ENCODE results near the gene TSR3. TPM values are rescaled to one million over a fixed set of nuclear protein-coding genes. Genes with fewer than 3 reads are reported as not detected.

TSR3 gene
- total RNA-seq, 6 experiments from 2014 or later = 73.7 to 84.6 (median 78.1) TPM

- peaks cover 6% of the 10 kb centered on the region; the same call in 1 of the 2 replicates for H3K4me1 Mint-ChIP-seq (ENCODE audit: low read depth)
- H3K4me3 Mint-ChIP-seq = no peak overlapping the region
- no peak for DNase-seq
- TF ChIP-seq CTCF (IDR thresholded peaks at IDR 0.05) = no peak
- H3K36me3 Mint-ChIP-seq (ENCODE audit: low read depth) = no peaks in the 10 kb centered on the region
- peaks cover 17% of the 10 kb centered on the region for H3K27me3 Mint-ChIP-seq (ENCODE audit: insufficient read depth)
- no peak overlapping the region for H3K27ac Mint-ChIP-seq
- H3K9me3 Mint-ChIP-seq = no peaks in the 10 kb centered on the region
These were observed 16.3 kb downstream of the TSR3 start for GRCh38 chr16:1335211-1335971.

GRCh38 chr16:1334739-1335138 lies 16.9 kb downstream of the TSR3 start:
- no peak overlapping the region for H3K4me3 Mint-ChIP-seq
- H3K9me3 Mint-ChIP-seq = no peaks in the 10 kb centered on the region
- H3K4me1 Mint-ChIP-seq (ENCODE audit: low read depth) = peaks cover 6% of the 10 kb centered on the region; the same call in 1 of the 2 replicates
- no peak overlapping the region for H3K27ac Mint-ChIP-seq
- no peak for TF ChIP-seq CTCF (IDR thresholded peaks at IDR 0.05)
- DNase-seq = no peak
- H3K27me3 Mint-ChIP-seq (ENCODE audit: insufficient read depth) = peaks cover 17% of the 10 kb centered on the region
- H3K36me3 Mint-ChIP-seq (ENCODE audit: low read depth) = no peaks in the 10 kb centered on the region

- Mint-ChIP-seq H3K36me3 (ENCODE audit: low read depth) (no peaks in the 10 kb centered on the region), H3K27me3 (ENCODE audit: insufficient read depth) (peaks cover 17% of the 10 kb centered on the region), H3K9me3 (no peaks in the 10 kb centered on the region), H3K27ac (no peak overlapping the region), H3K4me1 (ENCODE audit: low read depth) (peaks cover 6% of the 10 kb centered on the region; the same call in 1 of the 2 replicates), H3K4me3 (no peak overlapping the region)
- no peak for DNase-seq
- TF ChIP-seq CTCF (IDR thresholded peaks at IDR 0.05) = no peak
These were observed 17.6 kb downstream of the TSR3 start for GRCh38 chr16:1333854-1334700.

GRCh38 chr16:1333149-1333812 lies 18.4 kb downstream of the TSR3 start, which contains the start of gene BAIAP3:
Gene BAIAP3 (plus strand): TSS chr16:1333645. CDS start chr16:1338550, 4,905 bp downstream.
- no peak for DNase-seq
- H3K27ac Mint-ChIP-seq = no peak within 1 kb of the TSS

More at GRCh38 chr16:1333149-1333812, 18.4 kb downstream of the TSR3 start, which contains the start of gene BAIAP3:
- Mint-ChIP-seq H3K9me3 (no peaks in the 10 kb centered on the region), H3K36me3 (ENCODE audit: low read depth) (no peaks in the 10 kb centered on the region), H3K4me1 (ENCODE audit: low read depth) (peaks cover 6% of the 10 kb centered on the region; the same call in 1 of the 2 replicates), H3K4me3 (no peak within 1 kb of the TSS), H3K27me3 (ENCODE audit: insufficient read depth) (peaks cover 17% of the 10 kb centered on the region)
- no peak for TF ChIP-seq CTCF (IDR thresholded peaks at IDR 0.05)

All from HFFc6 (cell line).